HG03175 (cell line): ENCODE data around the gene RHBDL1.
A peak's percentile ranks its signal among the peaks of the same experiment; 100 is the strongest.

Experiments used
- ATAC-seq: cut with Tn5 transposase; IDR thresholded peaks from one replicate; pipeline ENCODE4 v1.9.1; 2021; ENCODE audit warnings: mild to moderate bottlenecking, moderate library complexity; ENCODE audit not compliant: unreplicated experiment

The RHBDL1 gene

DNA sequence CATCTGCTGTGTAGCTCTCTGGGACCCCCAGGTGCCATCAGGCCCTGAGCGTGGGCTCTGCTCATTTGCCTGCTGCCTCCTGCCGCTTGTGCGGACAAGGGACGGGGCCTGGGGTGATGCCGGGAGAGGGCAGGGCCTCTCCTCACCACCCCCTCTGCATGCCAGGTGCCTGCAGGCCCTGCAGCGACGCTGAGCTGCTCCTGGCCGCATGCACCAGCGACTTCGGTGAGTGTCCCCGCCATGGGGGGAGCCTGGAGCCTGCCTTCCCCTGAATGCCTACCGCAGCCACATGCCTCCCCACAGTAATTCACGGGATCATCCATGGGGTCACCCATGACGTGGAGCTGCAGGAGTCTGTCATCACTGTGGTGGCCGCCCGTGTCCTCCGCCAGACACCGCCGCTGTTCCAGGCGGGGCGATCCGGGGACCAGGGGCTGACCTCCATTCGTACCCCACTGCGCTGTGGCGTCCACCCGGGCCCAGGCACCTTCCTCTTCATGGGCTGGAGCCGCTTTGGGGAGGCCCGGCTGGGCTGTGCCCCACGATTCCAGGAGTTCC, 41.4 kb downstream of the RHBDL1 start:
- no peak for ATAC-seq

GRCh38 chr16:717450-718245, 42.2 kb downstream of the RHBDL1 start:
- ATAC-seq = no peak

GRCh38 chr16:718389-718788, 42.9 kb downstream of the RHBDL1 start:
- ATAC-seq = no peak

DNA sequence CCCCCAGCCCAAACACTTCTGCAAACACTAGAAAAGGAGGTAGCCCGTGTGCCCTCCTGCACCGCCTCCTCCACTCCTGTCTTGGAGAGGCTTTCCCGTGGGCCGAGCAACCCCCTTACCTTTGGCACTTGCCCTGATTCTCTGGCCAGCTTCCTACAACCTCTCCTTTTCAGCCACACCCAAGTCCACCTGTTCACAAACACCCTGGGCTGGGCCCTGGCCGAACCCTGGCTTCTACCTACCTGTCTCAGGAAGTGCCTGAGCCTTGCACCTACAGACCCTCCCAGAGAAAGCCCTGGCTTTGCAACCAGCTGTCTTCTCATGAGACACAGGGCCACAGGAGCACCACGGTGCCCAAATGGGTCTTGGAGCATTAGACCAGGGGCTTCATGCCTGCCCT, 43.5 kb downstream of the RHBDL1 start:
- no peak for ATAC-seq

DNA sequence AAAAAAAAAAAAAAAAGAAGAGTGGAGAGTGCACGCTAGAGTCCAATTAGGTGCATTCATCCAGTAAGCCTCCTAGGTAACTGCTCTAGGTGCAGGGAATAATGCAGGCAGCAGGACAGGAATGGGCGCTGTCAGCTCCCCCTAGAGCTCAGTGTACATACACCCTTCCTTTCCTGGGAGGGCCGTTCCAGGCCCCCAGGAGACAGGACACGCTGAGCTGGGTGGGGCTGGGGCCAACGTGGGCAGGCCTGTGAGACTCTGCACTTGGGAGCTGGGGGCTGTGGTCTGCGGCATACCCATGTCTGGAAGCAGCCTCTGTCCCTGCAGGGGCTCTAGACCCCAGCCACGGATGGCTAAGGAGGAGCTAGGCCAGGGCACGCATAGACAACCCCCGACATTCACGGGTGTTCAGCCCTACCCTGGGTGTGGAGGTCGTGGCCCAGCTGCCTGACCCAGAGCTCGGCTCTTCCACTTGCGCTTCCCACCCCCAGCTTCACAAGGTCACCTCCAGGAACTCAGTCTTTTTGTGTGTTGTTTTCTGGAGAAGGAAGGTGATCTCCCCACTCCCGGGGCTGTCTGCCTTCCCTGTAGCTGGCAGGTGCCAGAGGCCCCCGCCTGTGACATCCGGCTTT, 44.5 kb downstream of the RHBDL1 start:
- no peak for ATAC-seq

GRCh38 chr16:720447-720989, 45.0 kb downstream of the RHBDL1 start:
- ATAC-seq = peak; percentile 26

DNA sequence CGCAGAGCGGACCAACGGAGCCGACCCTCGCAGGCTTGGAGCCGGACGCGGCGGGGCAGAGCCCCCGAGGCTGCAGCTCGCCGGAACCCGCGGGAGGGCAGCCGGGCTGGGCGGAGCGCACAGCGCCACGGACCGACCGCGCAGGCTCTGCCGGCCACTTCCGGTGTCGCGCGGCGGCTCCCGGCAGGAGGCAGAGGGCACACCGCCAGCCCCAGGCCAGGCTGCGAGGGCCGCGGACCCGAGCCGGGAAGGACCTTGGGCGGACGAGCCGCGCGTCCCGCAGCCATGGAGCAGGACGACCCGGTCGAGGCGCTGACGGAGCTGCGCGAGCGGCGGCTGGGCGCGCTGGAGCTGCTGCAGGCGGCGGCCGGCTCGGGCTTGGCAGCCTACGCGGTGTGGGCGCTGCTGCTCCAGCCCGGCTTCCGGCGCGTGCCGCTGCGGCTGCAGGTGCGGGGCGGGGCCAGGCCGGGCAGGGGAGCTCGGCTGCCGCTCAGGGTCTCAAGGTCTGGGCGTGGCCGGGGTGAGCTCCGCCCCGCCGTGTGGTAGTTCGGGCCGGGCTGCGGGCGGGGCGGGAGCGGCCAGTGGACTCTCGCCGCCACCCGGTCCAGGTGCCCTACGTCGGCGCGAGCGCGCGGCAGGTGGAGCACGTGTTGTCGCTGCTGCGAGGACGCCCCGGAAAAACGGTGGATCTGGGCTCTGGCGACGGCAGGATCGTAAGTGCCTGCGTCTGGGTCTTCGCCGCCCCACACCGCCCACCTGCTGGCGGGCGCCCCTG, 45.7 kb downstream of the RHBDL1 start, which contains the start of gene ANTKMT:
Gene ANTKMT (plus strand): TSS at position 157 of the 775 bp plus-strand sequence. CDS start 129 bp downstream, at position 286.
- peak; percentile 66 for ATAC-seq

DNA sequence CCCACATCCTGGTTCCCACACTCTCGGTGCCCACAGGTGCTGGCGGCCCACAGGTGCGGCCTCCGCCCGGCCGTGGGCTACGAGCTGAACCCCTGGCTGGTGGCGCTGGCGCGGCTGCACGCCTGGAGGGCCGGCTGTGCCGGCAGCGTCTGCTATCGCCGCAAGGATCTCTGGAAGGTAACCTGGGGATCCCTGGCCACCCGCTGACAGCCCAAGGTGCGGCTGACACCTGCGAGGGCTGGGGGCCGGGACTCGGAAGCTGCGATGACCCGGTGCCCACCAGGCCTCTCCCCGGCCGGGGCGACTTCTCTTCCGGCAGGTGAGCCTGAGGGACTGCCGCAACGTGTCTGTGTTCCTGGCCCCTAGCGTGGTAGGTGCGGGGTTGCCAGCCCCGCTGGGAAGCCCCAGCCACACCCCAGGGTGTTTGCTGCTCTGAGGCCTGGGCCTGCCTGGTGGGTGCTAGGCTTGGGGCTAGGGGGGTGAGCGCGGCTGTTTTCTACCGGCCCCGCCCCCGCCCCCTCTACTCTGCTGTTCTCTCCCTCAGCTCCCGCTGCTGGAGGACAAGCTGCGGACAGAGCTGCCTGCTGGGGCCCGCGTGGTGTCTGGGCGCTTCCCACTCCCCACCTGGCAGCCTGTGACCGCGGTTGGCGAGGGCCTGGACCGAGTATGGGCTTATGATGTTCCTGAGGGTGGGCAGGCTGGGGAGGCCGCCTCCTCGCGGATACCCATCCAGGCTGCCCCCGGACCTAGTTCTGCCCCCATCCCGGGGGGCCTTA, 46.5 kb downstream of the RHBDL1 start:
- no peak for ATAC-seq

DNA sequence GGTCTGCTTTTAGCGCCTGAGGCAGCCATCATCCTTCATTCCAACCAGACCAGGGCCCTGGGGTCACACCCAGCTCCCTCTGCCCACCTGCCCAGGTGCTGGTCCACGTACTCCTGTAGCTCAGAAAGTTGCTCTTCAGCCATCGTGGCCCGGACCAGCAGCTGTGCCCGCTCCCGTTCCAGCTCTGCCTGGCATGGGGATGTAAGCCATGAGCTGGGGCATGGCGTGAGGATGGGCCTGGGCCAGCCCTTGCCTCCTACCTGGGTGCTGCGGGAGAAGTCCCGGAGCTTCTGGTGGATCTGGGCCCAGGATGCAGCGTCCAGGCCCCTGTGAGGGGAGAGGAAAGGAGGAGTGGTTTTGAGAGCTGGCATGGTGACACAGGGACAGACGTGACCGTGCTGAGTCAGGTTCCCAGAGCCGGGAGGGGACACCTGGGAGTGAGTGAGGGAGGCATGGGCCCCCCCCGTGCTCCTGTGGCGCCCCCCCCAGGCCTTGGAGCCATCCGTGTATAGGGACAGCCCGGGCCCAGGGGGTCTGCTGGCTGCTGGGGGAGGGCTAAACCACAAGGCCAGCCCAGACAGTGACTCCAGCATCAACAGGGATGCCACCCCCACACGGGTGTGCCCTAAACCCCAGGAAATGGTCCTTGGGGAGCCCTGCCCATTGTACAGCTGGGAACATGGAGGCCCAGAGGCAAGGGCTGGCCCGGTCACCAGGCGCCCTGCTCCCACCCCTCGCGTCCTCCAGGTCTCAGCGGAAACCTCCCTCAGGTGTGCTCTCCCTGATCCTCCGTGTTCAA, 47.6 kb downstream of the RHBDL1 start:
- no peak for ATAC-seq

GRCh38 chr16:723695-724094, 48.2 kb downstream of the RHBDL1 start:
- ATAC-seq = no peak

- ATAC-seq = no peak
Observed at GRCh38 chr16:724188-725040, 48.9 kb downstream of the RHBDL1 start.

DNA sequence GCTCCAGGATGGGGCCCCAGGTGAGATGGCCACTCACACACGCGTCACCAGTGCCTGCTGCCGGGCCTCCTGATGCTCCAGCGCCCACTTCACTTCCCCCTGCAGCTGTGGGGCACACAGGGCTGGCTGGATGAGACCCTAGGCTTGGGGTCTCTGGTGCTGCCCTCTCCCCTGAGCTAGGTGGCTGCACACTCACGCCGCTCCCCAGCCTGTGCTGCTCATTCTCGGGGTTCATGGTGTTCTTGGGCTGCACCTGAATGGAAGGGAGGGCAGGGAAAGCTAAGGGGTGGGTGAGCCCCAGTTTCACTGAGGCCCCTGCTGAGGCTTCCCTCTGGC, 49.5 kb downstream of the RHBDL1 start:
- no peak for ATAC-seq

DNA sequence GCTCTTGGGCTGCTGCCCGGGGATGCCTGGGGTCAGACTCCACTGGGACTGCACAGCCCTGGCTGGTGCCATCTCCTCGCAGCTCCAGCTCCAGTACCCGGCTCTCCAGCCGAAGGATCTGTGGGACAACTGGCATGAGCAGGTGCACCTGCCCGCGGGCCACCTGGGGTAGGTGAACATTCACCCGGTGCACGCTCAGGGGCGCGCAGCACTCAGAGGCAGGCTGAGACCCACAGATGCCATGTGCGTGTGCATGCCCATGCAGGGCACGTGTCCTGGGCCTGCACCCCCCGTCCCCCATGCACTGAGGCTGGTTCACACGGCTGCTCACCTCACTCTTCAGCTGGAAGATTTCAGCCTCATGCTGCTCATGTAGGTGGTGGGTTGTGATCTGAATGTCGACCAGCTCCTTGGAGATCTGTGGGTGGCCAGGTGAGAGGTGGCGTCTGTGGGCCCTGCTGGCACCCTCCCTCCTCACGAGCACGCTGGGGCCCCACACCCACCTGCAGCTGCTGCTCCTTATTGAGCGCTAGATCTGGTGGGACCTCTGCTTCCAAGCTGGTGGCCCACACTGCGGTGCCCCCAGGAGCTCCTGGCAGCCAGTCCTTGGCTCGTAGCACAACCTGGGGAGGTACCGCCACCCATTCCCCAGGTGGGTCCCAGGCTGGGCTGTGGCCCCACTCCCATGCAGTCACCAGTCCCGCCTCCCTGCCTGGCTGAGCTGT, 50.2 kb downstream of the RHBDL1 start:
- ATAC-seq = no peak

GRCh38 chr16:726188-726437, 50.6 kb downstream of the RHBDL1 start:
- no peak for ATAC-seq

GRCh38 chr16:726438-727290, 51.2 kb downstream of the RHBDL1 start, which contains the start of the genes CCDC78 and HAGHL:
CCDC78 (minus strand) TSS chr16:726443; CDS start chr16:726367, 76 bp downstream.
HAGHL (plus strand) TSS chr16:727106; CDS start chr16:727510, 404 bp downstream.
- ATAC-seq = peak; percentile 21

DNA sequence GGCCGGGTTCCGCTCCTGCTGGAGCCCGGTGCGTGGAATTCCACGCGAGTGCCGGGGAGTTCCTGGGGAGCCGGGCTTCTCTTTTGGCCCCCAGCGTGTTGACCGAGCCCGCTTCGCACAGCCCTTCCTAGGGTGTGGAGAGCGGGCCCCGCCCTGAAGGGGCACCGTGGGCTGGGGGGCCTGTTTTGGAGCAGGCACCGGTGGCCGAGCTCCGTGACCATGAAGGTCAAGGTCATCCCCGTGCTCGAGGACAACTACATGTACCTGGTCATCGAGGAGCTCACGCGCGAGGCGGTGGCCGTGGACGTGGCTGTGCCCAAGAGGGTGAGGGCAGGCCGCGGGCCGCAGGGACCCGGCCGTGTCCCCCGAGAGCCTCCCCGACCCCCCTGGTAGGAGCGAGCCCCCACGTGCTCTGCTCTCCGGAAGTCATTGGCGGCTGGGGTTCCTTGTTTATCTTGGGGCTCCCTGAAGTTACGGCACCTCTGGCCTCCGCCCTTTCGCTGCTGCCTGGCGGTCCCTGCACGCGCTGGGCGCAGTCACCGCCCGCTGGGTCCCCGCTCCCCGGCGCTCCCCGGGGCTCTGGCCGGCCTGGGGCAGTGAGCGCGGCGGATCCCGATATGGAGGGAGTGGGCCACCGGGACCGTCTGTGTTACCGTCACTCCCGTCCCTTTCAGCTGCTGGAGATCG, 52.0 kb downstream of the RHBDL1 start:
- peak; percentile 10 for ATAC-seq
